ENCODE data around the gene INHBE. TPM values are rescaled to one million over a fixed set of nuclear protein-coding genes. Genes with fewer than 3 reads are reported as not detected.
"Not testable (repeated sequence)": the region's sequence is repeated elsewhere in the genome, so short reads cannot be mapped to it uniquely, and the experiment has no call there.

Gene INHBE
- total RNA-seq, 4 donors from 2014 or later, result not detected

GRCh38 chr12:57418255-57418654 is 36.9 kb upstream of the INHBE start:
- TF ChIP-seq POLR2A (IDR thresholded peaks at IDR 0.05) (no peak), CTCF (IDR thresholded peaks at IDR 0.05) (no peak), EP300 (IDR thresholded peaks at IDR 0.05) (no peak)
- Histone ChIP-seq H3K4me1 (peaks cover 0 to 30% (median 4%) of the 10 kb centered on the region in 4 donors), H3K36me3 (peaks cover 0 to 17% (median 0%) of the 10 kb centered on the region in 3 donors), H3K27ac (no peak overlapping the region), H3K4me3 (no peak overlapping the region), H3K9me3 (no peaks in the 10 kb centered on the region), H3K27me3 (no peaks in the 10 kb centered on the region)
- DNase-seq (ENCODE audit: low spot score in 2 of 2), result no peak
- 82 to 83% methylated on average over 9 of the region's 9 CpGs for WGBS, 2 donors

GRCh38 chr12:57419495-57419894 is 35.6 kb upstream of the INHBE start:
- no peak overlapping the region for H3K27ac ChIP-seq
- H3K27me3 ChIP-seq, result no peaks in the 10 kb centered on the region
- no peaks in the 10 kb centered on the region for H3K9me3 ChIP-seq
- no peak for TF ChIP-seq CTCF (IDR thresholded peaks at IDR 0.05)
- H3K36me3 ChIP-seq, result peaks cover 0 to 26% (median 0%) of the 10 kb centered on the region in 3 donors
- WGBS, 2 donors, result 80 to 96% methylated on average over 2 of the region's 2 CpGs
- peaks cover 0 to 30% (median 4%) of the 10 kb centered on the region in 4 donors for H3K4me1 ChIP-seq
- no peak for DNase-seq (ENCODE audit: low spot score in 2 of 2)
- no peak overlapping the region for H3K4me3 ChIP-seq

GRCh38 chr12:57420482-57420881 is 34.6 kb upstream of the INHBE start:
- Histone ChIP-seq H3K4me3 (no peak overlapping the region), H3K36me3 (peaks cover 0 to 31% (median 0%) of the 10 kb centered on the region in 3 donors), H3K4me1 (peaks cover 0 to 25% (median 4%) of the 10 kb centered on the region in 4 donors), H3K27ac (no peak overlapping the region), H3K9me3 (no peaks in the 10 kb centered on the region), H3K27me3 (no peaks in the 10 kb centered on the region)
- TF ChIP-seq POLR2A (IDR thresholded peaks at IDR 0.05), result no peak
- no peak for TF ChIP-seq CTCF (IDR thresholded peaks at IDR 0.05)
- TF ChIP-seq EP300 (IDR thresholded peaks at IDR 0.05), result no peak
- no peak for DNase-seq (ENCODE audit: low spot score in 2 of 2)
- 95 to 96% methylated on average over 5 of the region's 5 CpGs for WGBS, 2 donors

- peaks cover 0 to 32% (median 0%) of the 10 kb centered on the region in 3 donors for H3K36me3 ChIP-seq
- 92 to 93% methylated on average over 10 of the region's 10 CpGs for WGBS, 2 donors
- not testable (repeated sequence) for H3K27ac ChIP-seq; H3K27me3 ChIP-seq; H3K4me3 ChIP-seq; DNase-seq (ENCODE audit: low spot score in 2 of 2); H3K9me3 ChIP-seq
- H3K4me1 ChIP-seq, result peaks cover 0 to 33% (median 6%) of the 10 kb centered on the region in 4 donors
Measured at GRCh38 chr12:57426948-57427347, 28.2 kb upstream of the INHBE start.

- H3K9me3 ChIP-seq, result no peaks in the 10 kb centered on the region
- no peak for DNase-seq (ENCODE audit: low spot score in 2 of 2)
- H3K4me3 ChIP-seq, result no peak overlapping the region
- peaks cover 0 to 33% (median 6%) of the 10 kb centered on the region in 4 donors for H3K4me1 ChIP-seq
- WGBS, 2 donors, result 74% methylated on average over 6 of the region's 6 CpGs
- H3K27me3 ChIP-seq, result no peaks in the 10 kb centered on the region
- TF ChIP-seq POLR2A (IDR thresholded peaks at IDR 0.05) (no peak), EP300 (IDR thresholded peaks at IDR 0.05) (no peak), CTCF (IDR thresholded peaks at IDR 0.05) (no peak)
- H3K27ac ChIP-seq, result peak overlapping the region in 2 of 4 donors; percentile 94 to 96
- H3K36me3 ChIP-seq, result peaks cover 0 to 15% (median 0%) of the 10 kb centered on the region in 3 donors
Measured at GRCh38 chr12:57428965-57429364, 26.1 kb upstream of the INHBE start.
